Sciatic nerve (tissue), 2 donors: ENCODE results near the gene FMN1. TPM values are rescaled to one million over a fixed set of nuclear protein-coding genes. Genes with fewer than 3 reads are reported as not detected.

Experiments used
- ATAC-seq: fragments of 200-7000 bp; cut with Tn5 transposase; one replicate; pipeline ENCODE4 v1.9.1; 2020; ENCODE audit warnings: mild to moderate bottlenecking, moderate library complexity
- DNase-seq: peaks from one replicate; pipeline ENCODE4 v3.0.0-alpha.2; 2020; ENCODE audit warnings: low spot score
- intact Hi-C: fragments of 100-400 bp; cut with DNase I; formaldehyde crosslinking; loops from one replicate; pipeline ENCODE4 v1.14.2; 2022
- total RNA-seq: library from RNA; stranded (reverse); fragmentation: NEBNext Ultra II Directional; extraction: Animal tissue kit (Norgen Biotek cat#: 25700); gene quantifications from one replicate; pipeline ENCODE4 v1.2.1, GENCODE V29; 2021
- donor health status: DM: no; HTN: no; CAD: no.
- donor health status: DM: no; HTN: no; CAD: no.

Gene FMN1
- 10.0 TPM for total RNA-seq

GRCh38 chr15:33194704-33195670, at the start of gene FMN1:
FMN1 (minus strand) TSS chr15:33194714; CDS start chr15:33154914, 39,800 bp downstream.
- intact Hi-C loops = no loop called here
- DNase-seq = peak; percentile 94
- ATAC-seq = peak; percentile 100

DNA sequence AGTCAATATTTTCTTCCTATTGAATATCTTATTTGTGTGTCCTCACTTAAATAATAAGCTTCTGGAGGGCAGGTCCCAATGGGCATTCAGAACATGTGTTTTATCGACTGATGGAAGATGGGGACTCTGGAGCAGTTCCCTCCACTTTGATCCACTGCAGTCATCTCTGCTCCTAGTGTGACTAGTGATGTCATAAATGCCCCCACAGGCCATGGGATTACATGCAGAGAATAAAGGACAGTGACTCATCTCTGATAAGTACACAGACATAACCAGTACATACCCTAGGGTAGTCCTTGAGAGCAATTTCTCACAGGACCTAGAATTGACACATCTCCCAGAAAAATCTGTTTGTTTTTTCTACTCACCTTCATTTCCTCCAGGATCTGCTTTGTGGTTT, 49.4 kb upstream of the FMN1 start:
- DNase-seq = no peak
- intact Hi-C loops = no loop called here
- no peak for ATAC-seq

- intact Hi-C loops = no loop called here
- no peak for ATAC-seq
These were observed 48.9 kb upstream of the FMN1 start for GRCh38 chr15:33243393-33243792.

GRCh38 chr15:33242669-33243191, 48.2 kb upstream of the FMN1 start:
- ATAC-seq (no peak), DNase-seq (no peak)
- intact Hi-C loops = no loop called here

More at GRCh38 chr15:33243393-33243792, 48.9 kb upstream of the FMN1 start:
- no peak for DNase-seq

GRCh38 chr15:33242165-33242564, 47.7 kb upstream of the FMN1 start:
- intact Hi-C loops = no loop called here
- DNase-seq (no peak), ATAC-seq (no peak)

DNA sequence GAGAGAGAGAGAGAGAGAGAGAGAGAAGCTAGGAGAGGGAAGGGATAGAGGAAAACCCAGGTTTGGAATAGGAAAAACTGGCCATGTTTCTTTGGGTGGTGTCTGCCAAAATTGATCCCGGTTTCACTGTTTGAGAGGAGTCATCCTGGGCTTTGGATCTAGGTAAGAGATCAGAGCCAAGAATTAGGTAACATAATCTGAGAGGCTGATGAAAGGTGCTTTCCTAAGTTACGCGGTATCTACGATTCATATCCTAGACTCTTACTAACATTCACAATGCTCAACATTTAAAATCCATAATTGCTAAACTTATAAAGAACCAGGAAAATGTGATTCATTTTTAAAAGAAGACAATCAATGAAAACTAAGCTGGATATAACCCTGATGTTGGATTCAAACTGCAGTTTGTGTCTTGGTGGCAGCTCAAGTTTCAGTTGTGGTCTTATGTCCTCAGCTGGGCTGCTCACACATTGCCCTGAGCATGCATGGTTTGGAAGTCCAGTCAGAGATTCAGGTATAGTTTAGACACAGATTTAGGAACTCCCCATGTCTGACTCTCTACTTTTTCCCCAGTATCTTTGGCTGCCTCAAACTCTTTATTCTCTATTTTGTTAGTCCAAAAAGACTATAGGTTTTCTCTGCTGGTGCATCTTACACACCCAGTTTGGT, 42.5 kb upstream of the FMN1 start:
- DNase-seq (no peak), ATAC-seq (no peak)
- intact Hi-C loops = no loop called here

- ATAC-seq = no peak
- DNase-seq = no peak
- intact Hi-C loops = no loop called here
These were observed 39.5 kb upstream of the FMN1 start for GRCh38 chr15:33234020-33234461.

DNA sequence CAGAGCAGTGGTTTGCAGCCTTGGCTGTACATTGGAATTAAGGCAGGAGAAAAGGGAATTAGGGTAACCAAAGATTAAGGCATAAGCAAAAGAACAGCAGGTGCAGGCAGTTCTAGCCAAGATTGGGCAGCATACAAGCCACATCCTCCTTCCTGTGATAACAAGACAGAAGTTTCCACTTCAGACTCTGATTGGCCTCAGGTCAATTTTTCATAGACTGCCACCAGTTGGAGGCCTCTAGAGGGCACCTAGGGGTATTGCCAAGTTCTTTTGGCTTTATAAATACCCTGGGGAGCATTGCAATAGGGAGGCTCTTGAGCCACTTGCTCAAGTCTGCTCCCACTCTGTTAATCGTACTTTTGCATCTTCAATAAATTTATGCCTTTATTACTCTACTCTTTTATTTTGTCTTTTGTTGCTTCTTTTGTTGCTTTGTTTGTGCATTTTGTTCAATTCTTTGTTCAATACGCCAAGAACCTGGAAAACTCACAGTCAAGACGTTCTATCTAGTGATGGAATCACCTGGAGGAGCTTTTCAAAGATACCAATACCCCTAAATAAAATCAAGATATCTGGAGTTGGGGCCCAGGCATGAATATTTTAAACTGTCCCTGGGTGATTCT, 32.2 kb upstream of the FMN1 start:
- ATAC-seq (peak; percentile 36), DNase-seq (no peak)
- intact Hi-C loops = no loop called here

DNA sequence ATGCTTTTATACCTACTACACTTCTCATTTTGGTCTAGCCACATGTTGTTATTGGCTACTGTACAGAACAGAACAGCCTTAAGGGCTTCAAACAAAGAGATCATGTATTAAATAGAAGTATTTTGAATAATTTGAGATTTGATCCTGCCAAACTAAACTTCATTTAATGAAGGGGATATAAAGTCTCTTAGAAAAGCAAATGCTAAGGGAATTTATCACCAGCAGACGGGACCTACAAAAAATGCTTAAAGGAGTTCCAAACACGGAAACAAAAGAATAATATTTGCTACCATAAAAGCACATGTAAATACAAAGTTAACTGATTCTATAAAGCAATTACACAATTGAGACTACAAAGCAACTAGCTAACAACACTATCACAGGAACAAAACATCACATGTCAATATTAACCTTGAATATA, 23.6 kb upstream of the FMN1 start:
- intact Hi-C loops = no loop called here
- no peak for DNase-seq
- no peak for ATAC-seq

GRCh38 chr15:33215941-33216872, 21.7 kb upstream of the FMN1 start:
- intact Hi-C loops = no loop called here
- ATAC-seq (no peak), DNase-seq (no peak)

GRCh38 chr15:33211176-33211808, 16.8 kb upstream of the FMN1 start:
- intact Hi-C loops = no loop called here
- DNase-seq = peak; percentile 68
- ATAC-seq = no peak

DNA sequence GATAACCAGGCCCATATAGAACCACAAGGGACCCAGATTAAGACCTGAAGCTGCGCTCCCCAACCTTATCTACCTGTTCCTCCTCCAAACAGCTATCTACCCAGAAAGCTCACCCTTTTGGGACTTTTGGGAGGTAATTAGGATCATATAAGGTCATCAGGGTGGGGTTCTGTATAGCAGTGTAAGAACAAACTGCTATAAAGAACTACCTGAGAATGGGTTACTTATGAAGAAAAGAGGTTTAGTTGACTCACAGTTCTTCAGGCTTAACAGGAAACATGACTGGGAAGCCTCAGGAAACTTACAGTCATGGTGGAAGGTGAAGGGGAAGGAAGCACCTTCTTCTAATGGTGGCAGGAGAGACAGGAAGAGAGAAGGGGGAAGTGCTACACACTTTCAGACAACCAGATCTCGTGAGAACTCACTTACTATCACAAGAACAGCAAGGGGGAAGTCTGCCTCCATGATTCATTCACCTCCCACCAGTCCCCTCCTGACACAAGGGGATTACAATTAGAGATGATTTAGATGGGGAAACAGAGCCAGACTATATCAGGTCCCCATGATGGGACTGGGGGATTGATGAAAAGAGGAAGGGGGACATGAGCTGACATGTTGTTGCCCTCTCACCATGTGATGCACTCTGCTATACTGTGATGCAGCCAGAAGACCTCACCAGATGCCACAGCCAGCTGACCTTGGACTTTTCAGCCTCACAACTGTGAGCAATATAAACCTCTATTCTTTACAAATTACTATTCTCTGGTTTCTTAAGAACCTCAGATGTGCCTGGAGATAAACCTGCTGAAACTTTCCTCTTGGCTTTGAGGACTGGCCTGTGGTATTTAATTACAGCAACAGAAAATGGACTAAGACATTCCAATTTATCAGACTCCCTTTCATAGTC, 15.3 kb upstream of the FMN1 start:
- DNase-seq (no peak), ATAC-seq (no peak)
- intact Hi-C loops = no loop called here

DNA sequence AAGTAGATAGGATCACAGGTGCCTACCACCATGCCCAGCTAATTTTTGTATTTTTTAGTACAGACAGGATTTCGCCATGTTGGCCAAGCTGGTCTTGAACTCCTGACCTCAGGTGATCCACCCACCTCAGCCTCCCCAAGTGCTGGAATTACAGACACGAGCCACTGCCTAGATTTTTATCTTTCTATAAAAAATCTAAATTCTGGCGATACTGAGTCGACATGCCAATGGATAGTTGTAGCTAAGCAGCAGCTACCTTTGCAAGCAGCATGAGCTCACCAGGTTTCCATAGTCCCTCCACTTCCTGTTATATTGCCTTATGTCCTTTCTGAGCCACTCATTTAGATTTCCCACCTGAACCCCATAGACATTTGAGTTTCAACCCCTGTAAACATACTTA, 13.1 kb upstream of the FMN1 start:
- ATAC-seq = no peak
- intact Hi-C loops = no loop called here
- no peak for DNase-seq

DNA sequence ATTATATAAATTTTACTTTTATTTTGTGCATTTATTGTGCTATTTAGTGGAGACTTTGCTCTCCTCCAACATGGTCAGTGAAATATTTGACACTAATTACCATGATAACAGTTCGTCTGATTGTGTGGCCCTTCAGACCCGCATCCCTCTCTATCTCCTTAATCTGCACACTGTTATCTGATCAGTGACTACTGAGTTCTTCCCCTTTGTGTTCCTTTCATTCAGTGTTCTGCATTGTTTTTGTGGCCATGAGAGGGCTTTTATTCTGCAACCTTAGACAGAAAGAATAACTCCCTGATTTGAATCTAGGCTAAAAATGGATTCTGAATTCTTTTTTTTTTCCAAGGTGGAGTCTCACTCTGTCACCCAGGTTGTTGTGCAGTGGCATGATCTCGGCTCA, 11.9 kb upstream of the FMN1 start:
- no peak for ATAC-seq
- intact Hi-C loops = no loop called here

GRCh38 chr15:33204926-33205325, 10.4 kb upstream of the FMN1 start:
- intact Hi-C loops = no loop called here
- DNase-seq (no peak), ATAC-seq (no peak)

More for the DNA sequence above, 11.9 kb upstream of the FMN1 start:
- DNase-seq = no peak

- no peak for DNase-seq
- no peak for ATAC-seq
- intact Hi-C loops = no loop called here
These were observed 9.6 kb upstream of the FMN1 start for GRCh38 chr15:33204087-33204486.
